ENCODE measurements around the gene MSH6. TPM values are rescaled to one million over a fixed set of nuclear protein-coding genes. Genes with fewer than 3 reads are reported as not detected.

Gene MSH6
- total and polyA plus RNA-seq, 2 of the 13 experiments (the other 11 are each of a cell fraction or from before 2014, with no cell fraction given) = 20.8 to 113 TPM

DNA sequence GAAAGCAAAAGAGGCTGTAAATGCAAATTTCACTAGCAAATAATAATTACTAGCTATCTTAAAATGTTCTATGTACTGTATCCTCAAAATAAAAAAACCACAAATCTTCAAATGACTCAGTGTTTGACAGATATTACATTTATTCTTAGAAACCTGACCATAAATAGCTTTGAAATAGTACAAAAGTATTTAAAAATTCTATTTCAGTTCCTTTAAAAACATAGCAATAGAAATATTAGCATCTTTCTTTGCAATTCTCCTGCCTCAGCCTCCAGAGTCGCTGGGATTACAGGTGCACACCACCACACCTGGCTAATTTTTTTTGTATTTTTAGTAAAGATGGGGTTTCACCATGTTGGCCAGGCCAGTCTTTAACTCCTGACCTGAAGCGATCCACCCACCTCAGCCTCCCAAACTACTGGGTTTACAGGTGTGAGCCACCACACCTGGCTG, 50.6 kb downstream of the MSH6 start:
- in situ Hi-C loops (cut with HindIII; ENCODE audit: extremely low pct_ligation_motif_present, low pct_unique_long_range_greater_than_20kb) = no loop called here
- Histone ChIP-seq H3K9me3 (ENCODE audit: low read length) (no peaks in the 10 kb centered on the region), H2AFZ (ENCODE audit: low read length) (no peak overlapping the region), H3K4me1 (ENCODE audit: insufficient read depth, low read length) (no peaks in the 10 kb centered on the region), H4K20me1 (ENCODE audit: insufficient read depth, low read length) (no peaks in the 10 kb centered on the region), H3K4me3 (replicated peaks in 1 of 3; ENCODE audit: insufficient read depth in 1 of 3, low read depth in 2 of 3, low read length in 3 of 3) (no peak overlapping the region), H3K79me2 (ENCODE audit: insufficient read depth, low read length) (no peaks in the 10 kb centered on the region), H3K4me2 (ENCODE audit: low read depth, low read length) (no peak overlapping the region), H3K36me3 (replicated peaks in 1 of 2; ENCODE audit: control insufficient read depth in 1 of 2, insufficient read depth in 2 of 2, low read length in 2 of 2) (peaks cover 11 to 88% of the 10 kb centered on the region in 2 experiments), H3K27ac (ENCODE audit: extremely low read length, insufficient read depth, low read length) (no peak overlapping the region), H3K27me3 (ENCODE audit: control insufficient read depth in 1 of 2, insufficient read depth in 2 of 2, low read length in 2 of 2) (no peaks in the 10 kb centered on the region), H3K9ac (ENCODE audit: insufficient read depth, low read depth, low read length) (no peak overlapping the region)
- FAIRE-seq = no peak
- DNase-seq (ENCODE audit: low spot score) = no peak
- no TSS peak for BruUV-seq (replicated peaks)
- no peak for ATAC-seq
- WGBS (ENCODE audit: low lambda C conversion rate) = 96% methylated on average over 2 of the region's 2 CpGs
- no peak for TF ChIP-seq FLYWCH1 (CRISPR knock-in tag; IDR thresholded peaks at IDR 0.05)
- TF ChIP-seq ZNF451 (CRISPR knock-in tag; IDR thresholded peaks at IDR 0.05) = no peak
- TF ChIP-seq RFXANK (CRISPR knock-in tag; IDR thresholded peaks at IDR 0.05) = no peak
- TF ChIP-seq PAXIP1 (CRISPR knock-in tag; conservative IDR thresholded peaks at IDR 0.05) = no peak
- CTCF ChIA-PET (ENCODE audit: low intra/inter-chr PET ratio, low total read pairs) = no interaction called here
- POLR2A ChIA-PET = no interaction called here
- intact Hi-C loops (cut with micrococcal nuclease; ENCODE audit: unreplicated experiment) = no loop called here

DNA sequence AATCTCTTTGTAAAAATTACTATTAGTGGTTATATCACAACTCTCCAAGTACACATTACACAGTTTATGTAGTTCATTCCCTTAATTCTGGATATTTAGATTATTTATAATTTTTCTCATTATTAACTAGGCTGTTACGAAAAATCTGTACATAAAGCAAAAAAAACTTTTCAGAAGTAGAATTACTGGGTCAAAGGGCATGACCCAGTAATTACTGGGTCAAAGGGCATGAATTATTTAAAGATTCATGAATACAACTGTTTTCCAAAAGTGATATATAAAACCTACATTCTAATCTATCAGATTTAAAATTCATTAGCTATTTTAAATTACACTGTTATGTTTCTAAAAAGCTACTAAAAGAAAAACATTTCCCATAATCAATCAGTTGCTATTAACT, 55.3 kb downstream of the MSH6 start:
- Histone ChIP-seq H2AFZ (ENCODE audit: low read length) (no peak overlapping the region), H3K27me3 (ENCODE audit: control insufficient read depth in 1 of 2, insufficient read depth in 2 of 2, low read length in 2 of 2) (no peaks in the 10 kb centered on the region), H3K4me3 (replicated peaks in 1 of 3; ENCODE audit: insufficient read depth in 1 of 3, low read depth in 2 of 3, low read length in 3 of 3) (no peak overlapping the region), H4K20me1 (ENCODE audit: insufficient read depth, low read length) (peaks cover 3% of the 10 kb centered on the region; the same call in 1 of the 2 replicates), H3K9me3 (ENCODE audit: low read length) (no peaks in the 10 kb centered on the region), H3K4me1 (ENCODE audit: insufficient read depth, low read length) (no peaks in the 10 kb centered on the region), H3K36me3 (replicated peaks in 1 of 2; ENCODE audit: control insufficient read depth in 1 of 2, insufficient read depth in 2 of 2, low read length in 2 of 2) (peaks cover 9 to 63% of the 10 kb centered on the region in 2 experiments; a peak in 4 of 5 replicates), H3K4me2 (ENCODE audit: low read depth, low read length) (no peak overlapping the region), H3K79me2 (ENCODE audit: insufficient read depth, low read length) (peaks cover 12% of the 10 kb centered on the region), H3K9ac (ENCODE audit: insufficient read depth, low read depth, low read length) (no peak overlapping the region), H3K27ac (ENCODE audit: extremely low read length, insufficient read depth, low read length) (no peak overlapping the region)
- DNase-seq (ENCODE audit: low spot score) (no peak), ATAC-seq (no peak), FAIRE-seq (no peak)
- TF ChIP-seq ZNF580 (CRISPR knock-in tag; IDR thresholded peaks at IDR 0.05; ENCODE audit: borderline replicate concordance, low read depth) (no peak), ZNF207 (IDR thresholded peaks at IDR 0.05; ENCODE audit: borderline replicate concordance) (no peak), PBX3 (CRISPR knock-in tag; IDR thresholded peaks at IDR 0.05; ENCODE audit: borderline replicate concordance) (no peak), NR1H2 (CRISPR knock-in tag; IDR thresholded peaks at IDR 0.05; ENCODE audit: borderline replicate concordance, low read depth) (no peak), PPARG (CRISPR knock-in tag; conservative IDR thresholded peaks at IDR 0.05) (peak; percentile 57; the same call in 1 of the 2 replicates)
- TF ChIP-seq, protein P1, sequence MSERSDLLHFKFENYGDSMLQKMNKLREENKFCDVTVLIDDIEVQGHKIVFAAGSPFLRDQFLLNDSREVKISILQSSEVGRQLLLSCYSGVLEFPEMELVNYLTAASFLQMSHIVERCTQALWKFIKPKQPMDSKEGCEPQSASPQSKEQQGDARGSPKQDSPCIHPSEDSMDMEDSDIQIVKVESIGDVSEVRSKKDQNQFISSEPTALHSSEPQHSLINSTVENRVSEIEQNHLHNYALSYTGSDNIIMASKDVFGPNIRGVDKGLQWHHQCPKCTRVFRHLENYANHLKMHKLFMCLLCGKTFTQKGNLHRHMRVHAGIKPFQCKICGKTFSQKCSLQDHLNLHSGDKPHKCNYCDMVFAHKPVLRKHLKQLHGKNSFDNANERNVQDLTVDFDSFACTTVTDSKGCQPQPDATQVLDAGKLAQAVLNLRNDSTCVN (CRISPR knock-in tag; IDR thresholded peaks at IDR 0.05; ENCODE audit: borderline replicate concordance) = no peak
- TF ChIP-seq, protein P2, sequence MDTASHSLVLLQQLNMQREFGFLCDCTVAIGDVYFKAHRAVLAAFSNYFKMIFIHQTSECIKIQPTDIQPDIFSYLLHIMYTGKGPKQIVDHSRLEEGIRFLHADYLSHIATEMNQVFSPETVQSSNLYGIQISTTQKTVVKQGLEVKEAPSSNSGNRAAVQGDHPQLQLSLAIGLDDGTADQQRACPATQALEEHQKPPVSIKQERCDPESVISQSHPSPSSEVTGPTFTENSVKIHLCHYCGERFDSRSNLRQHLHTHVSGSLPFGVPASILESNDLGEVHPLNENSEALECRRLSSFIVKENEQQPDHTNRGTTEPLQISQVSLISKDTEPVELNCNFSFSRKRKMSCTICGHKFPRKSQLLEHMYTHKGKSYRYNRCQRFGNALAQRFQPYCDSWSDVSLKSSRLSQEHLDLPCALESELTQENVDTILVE (CRISPR knock-in tag; IDR thresholded peaks at IDR 0.05) = no peak
- intact Hi-C loops (cut with micrococcal nuclease; ENCODE audit: unreplicated experiment) (no loop called here), in situ Hi-C loops (cut with HindIII; ENCODE audit: extremely low pct_ligation_motif_present, low pct_unique_long_range_greater_than_20kb) (no loop called here)
- no TSS peak for BruUV-seq (replicated peaks)
- WGBS (ENCODE audit: low lambda C conversion rate) = 99% methylated on average over 1 of the region's 1 CpG
- ChIA-PET CTCF (ENCODE audit: low intra/inter-chr PET ratio, low total read pairs) (no interaction called here), POLR2A (no interaction called here)
